ENCODE data around the gene F8. TPM values are rescaled to one million over a fixed set of nuclear protein-coding genes. Genes with fewer than 3 reads are reported as not detected.
"Not testable (repeated sequence)": the region's sequence is repeated elsewhere in the genome, so short reads cannot be mapped to it uniquely, and the experiment has no call there.

Gene F8
- total and polyA plus RNA-seq, 4 donors = 2.7 to 49.9 (median 15.2) TPM

DNA sequence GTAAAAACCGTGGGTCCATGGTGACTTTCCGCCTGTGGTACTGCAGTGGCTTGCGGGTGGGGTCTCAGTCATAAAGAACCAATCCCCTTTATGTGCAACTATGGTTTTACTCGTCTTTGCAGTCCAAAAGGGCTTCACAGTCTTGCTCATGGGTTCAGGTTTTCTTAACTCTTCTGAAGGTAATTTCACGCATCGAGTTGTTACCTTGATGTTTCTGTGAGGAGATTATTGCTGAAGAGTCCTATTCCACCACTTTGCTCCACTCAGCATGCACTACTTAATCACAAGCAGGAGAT, 41.5 kb downstream of the F8 start:
- H3K4me3 ChIP-seq (ENCODE audit: low read length in 2 of 2) = no peak overlapping the region
- WGBS, 2 donors = 24 to 35% methylated on average over 6 of the region's 6 CpGs

DNA sequence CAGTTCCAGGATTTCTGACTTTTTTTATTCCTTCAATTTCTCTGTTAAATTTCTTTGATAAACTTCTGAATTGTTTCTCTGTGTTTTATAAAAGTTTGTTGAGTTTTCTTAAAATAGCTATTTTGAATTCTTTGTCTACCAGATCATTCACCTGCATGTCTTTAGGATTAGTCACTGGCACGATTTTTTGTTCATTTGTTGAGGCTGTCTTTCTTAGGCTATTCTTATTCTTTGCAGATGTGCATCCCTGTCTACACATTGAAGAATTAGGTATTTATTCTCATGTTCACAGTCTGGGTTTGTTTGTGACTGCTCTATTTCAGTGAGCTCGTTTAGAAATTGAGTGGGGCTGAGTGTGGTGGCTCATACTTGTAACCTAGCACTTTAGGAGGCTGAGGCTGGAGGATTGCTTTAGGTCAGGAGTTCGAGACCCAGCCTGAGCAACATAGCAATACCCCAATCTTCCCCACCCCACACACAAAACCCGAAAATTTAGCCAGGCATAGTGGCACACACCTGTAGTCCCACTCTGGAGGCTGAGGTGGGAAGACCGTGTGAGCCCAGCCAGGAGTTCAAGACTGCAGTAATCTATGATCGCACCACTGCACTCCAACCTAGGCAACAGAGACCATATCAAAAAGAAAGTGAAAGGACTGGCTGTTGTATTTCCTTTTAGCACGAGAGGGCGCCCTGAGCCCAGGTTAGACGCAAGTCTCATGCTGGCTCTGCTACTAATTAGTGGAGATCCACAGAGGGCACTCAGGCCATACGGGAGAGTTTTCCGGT, 42.0 kb downstream of the F8 start:
- H3K4me1 ChIP-seq (ENCODE audit: control insufficient read depth in 1 of 2, insufficient read depth in 2 of 2, low read length in 2 of 2) = no peaks in the 10 kb centered on the region
- intact Hi-C loops (cut with DNase I) = loop anchor here in 1 of 2 donors (2.0 to 10.0 kb wide), 3 partner anchors 76 to 164 kb away; no protein-coding TSS in a partner anchor
- peak; percentile 90 for ATAC-seq (ENCODE audit: low FRiP score)
- 13 to 18% methylated on average over 11 of the region's 11 CpGs for WGBS, 2 donors
- no peak overlapping the region for H3K4me3 ChIP-seq (ENCODE audit: low read length in 2 of 2)
- H3K36me3 ChIP-seq (ENCODE audit: control insufficient read depth in 1 of 2, insufficient read depth in 2 of 2, low read length in 1 of 2) = no peaks in the 10 kb centered on the region
- H3K27ac ChIP-seq (ENCODE audit: low read depth in 1 of 2, low read length in 2 of 2) = no peak overlapping the region
- no peaks in the 10 kb centered on the region for H3K9me3 ChIP-seq (ENCODE audit: control insufficient read depth, low read length)
- H3K27me3 ChIP-seq (ENCODE audit: control insufficient read depth in 1 of 2, insufficient read depth in 2 of 2, low read length in 1 of 2) = no peaks in the 10 kb centered on the region
- peak; percentile 79 to 83 for DNase-seq

More for the DNA sequence above, 41.5 kb downstream of the F8 start:
- Histone ChIP-seq H3K4me1 (ENCODE audit: control insufficient read depth in 1 of 2, insufficient read depth in 2 of 2, low read length in 2 of 2) (no peaks in the 10 kb centered on the region), H3K9me3 (ENCODE audit: control insufficient read depth, low read length) (no peaks in the 10 kb centered on the region), H3K27me3 (ENCODE audit: control insufficient read depth in 1 of 2, insufficient read depth in 2 of 2, low read length in 1 of 2) (no peaks in the 10 kb centered on the region), H3K36me3 (ENCODE audit: control insufficient read depth in 1 of 2, insufficient read depth in 2 of 2, low read length in 1 of 2) (no peaks in the 10 kb centered on the region), H3K27ac (ENCODE audit: low read depth in 1 of 2, low read length in 2 of 2) (no peak overlapping the region)
- ATAC-seq (ENCODE audit: low FRiP score) = no peak
- intact Hi-C loops (cut with DNase I) = loop anchor here in 1 of 2 donors (2.0 to 10.0 kb wide), 3 partner anchors 76 to 164 kb away; no protein-coding TSS in a partner anchor
- no peak for DNase-seq

DNA sequence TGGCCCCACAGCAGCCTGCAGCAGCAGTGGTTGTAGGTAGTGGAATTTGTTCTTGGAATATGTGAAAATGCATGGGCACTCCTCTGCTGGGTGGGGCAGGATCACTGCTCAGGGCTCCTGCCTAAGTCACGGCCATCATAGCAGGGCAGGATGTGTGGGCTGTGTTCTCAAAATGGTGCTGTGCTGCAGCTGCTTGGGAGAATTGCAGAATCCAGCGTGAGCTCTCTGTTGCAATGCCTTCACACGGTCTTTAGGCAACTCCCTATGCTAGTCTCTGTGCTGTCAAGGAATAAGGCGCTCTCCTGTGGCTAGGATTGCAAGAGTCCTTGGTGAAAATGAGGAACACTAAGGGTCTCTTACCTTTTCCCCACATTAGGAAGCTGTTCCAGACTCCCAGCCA, 42.9 kb downstream of the F8 start:
- H3K36me3 ChIP-seq (ENCODE audit: control insufficient read depth in 1 of 2, insufficient read depth in 2 of 2, low read length in 1 of 2) = no peaks in the 10 kb centered on the region
- H3K9me3 ChIP-seq (ENCODE audit: control insufficient read depth, low read length) = no peaks in the 10 kb centered on the region
- DNase-seq (no peak), ATAC-seq (ENCODE audit: low FRiP score) (no peak)
- intact Hi-C loops (cut with DNase I) = loop anchor here in 1 of 2 donors (2.0 to 10.0 kb wide), 3 partner anchors 77 to 165 kb away; no protein-coding TSS in a partner anchor
- no peaks in the 10 kb centered on the region for H3K4me1 ChIP-seq (ENCODE audit: control insufficient read depth in 1 of 2, insufficient read depth in 2 of 2, low read length in 2 of 2)
- no peaks in the 10 kb centered on the region for H3K27me3 ChIP-seq (ENCODE audit: control insufficient read depth in 1 of 2, insufficient read depth in 2 of 2, low read length in 1 of 2)
- no peak overlapping the region for H3K4me3 ChIP-seq (ENCODE audit: low read length in 2 of 2)
- no peak overlapping the region for H3K27ac ChIP-seq (ENCODE audit: low read depth in 1 of 2, low read length in 2 of 2)
- 54 to 89% methylated on average over 4 of the region's 4 CpGs for WGBS, 2 donors

DNA sequence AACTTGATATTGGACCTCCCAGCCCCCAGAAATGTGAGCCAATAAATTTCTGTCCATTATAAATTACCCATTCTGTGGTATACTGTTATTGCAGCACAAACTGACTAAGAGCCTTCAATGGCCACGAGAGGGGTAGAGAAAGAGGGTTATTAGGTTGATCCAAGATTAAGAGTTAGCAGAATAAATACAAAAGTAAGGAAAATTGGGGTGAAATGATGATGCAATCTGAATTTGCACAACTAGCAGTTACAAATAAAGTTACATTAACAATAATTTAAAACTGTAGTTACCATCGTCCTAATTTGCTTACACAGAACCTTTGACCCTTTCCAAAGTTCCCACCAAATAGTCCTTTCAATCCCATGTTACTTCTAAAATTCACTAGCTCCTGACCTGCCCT, 54.2 kb downstream of the F8 start:
- intact Hi-C loops (cut with DNase I) = no loop called here
- no peaks in the 10 kb centered on the region for H3K36me3 ChIP-seq (ENCODE audit: control insufficient read depth in 1 of 2, insufficient read depth in 2 of 2, low read length in 1 of 2)
- no peak for ATAC-seq (ENCODE audit: low FRiP score)
- 25 to 67% methylated on average over 2 of the region's 2 CpGs for WGBS, 2 donors
- no peaks in the 10 kb centered on the region for H3K9me3 ChIP-seq (ENCODE audit: control insufficient read depth, low read length)
- H3K4me1 ChIP-seq (ENCODE audit: control insufficient read depth in 1 of 2, insufficient read depth in 2 of 2, low read length in 2 of 2) = no peaks in the 10 kb centered on the region
- DNase-seq = no peak
- H3K27ac ChIP-seq (ENCODE audit: low read depth in 1 of 2, low read length in 2 of 2) = no peak overlapping the region
- no peak overlapping the region for H3K4me3 ChIP-seq (ENCODE audit: low read length in 2 of 2)
- no peaks in the 10 kb centered on the region for H3K27me3 ChIP-seq (ENCODE audit: control insufficient read depth in 1 of 2, insufficient read depth in 2 of 2, low read length in 1 of 2)

DNA sequence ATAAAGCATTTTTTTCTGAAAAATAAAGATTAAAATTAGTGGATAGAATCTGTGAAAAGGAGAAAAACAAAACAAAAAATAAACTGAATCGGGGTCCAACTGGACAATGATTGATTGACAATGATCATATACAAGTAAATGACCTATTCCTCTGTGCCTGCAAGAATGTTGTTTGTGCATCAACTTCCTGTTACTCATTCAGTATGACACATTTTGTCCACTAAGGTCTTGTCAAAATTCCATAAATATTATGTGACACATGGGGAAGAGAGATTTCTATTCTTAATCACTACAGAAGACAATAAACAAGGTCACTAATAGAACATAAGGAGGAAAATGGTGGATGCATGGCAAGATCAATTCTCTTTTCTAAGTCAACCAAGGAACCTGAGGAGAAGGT, 54.9 kb downstream of the F8 start:
- ATAC-seq (ENCODE audit: low FRiP score) = no peak
- no peaks in the 10 kb centered on the region for H3K9me3 ChIP-seq (ENCODE audit: control insufficient read depth, low read length)
- H3K4me1 ChIP-seq (ENCODE audit: control insufficient read depth in 1 of 2, insufficient read depth in 2 of 2, low read length in 2 of 2) = no peaks in the 10 kb centered on the region
- no peak overlapping the region for H3K27ac ChIP-seq (ENCODE audit: low read depth in 1 of 2, low read length in 2 of 2)
- intact Hi-C loops (cut with DNase I) = no loop called here
- H3K4me3 ChIP-seq (ENCODE audit: low read length in 2 of 2) = no peak overlapping the region
- DNase-seq = no peak
- 61 to 62% methylated on average over 1 of the region's 1 CpG for WGBS, 2 donors
- H3K36me3 ChIP-seq (ENCODE audit: control insufficient read depth in 1 of 2, insufficient read depth in 2 of 2, low read length in 1 of 2) = no peaks in the 10 kb centered on the region
- no peaks in the 10 kb centered on the region for H3K27me3 ChIP-seq (ENCODE audit: control insufficient read depth in 1 of 2, insufficient read depth in 2 of 2, low read length in 1 of 2)

DNA sequence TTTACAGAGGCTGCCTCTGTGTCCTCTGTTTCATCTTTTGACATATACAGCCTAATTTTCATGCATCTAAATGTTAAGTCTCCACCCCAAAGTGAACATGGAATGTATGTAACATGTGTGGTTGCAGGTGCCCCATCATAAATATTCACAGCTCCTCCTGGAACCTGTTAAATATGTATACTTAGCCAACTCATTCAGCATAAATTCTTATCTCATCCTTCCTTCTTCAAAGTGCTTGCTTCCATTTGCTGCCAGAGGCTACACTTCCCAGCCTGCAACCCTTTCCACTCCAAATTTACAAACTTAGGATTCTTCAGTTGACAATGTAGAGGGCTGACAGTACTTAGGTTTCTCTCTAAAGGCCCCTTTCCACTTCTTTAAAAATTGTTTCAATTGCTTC, 60.6 kb downstream of the F8 start:
- Histone ChIP-seq H3K27me3 (ENCODE audit: control insufficient read depth in 1 of 2, insufficient read depth in 2 of 2, low read length in 1 of 2) (no peaks in the 10 kb centered on the region), H3K36me3 (ENCODE audit: control insufficient read depth in 1 of 2, insufficient read depth in 2 of 2, low read length in 1 of 2) (no peaks in the 10 kb centered on the region), H3K4me3 (ENCODE audit: low read length in 2 of 2) (no peak overlapping the region), H3K9me3 (ENCODE audit: control insufficient read depth, low read length) (no peaks in the 10 kb centered on the region), H3K4me1 (ENCODE audit: control insufficient read depth in 1 of 2, insufficient read depth in 2 of 2, low read length in 2 of 2) (no peaks in the 10 kb centered on the region), H3K27ac (ENCODE audit: low read depth in 1 of 2, low read length in 2 of 2) (no peak overlapping the region)
- intact Hi-C loops (cut with DNase I) = no loop called here
- no peak for ATAC-seq (ENCODE audit: low FRiP score)
- no peak for DNase-seq

DNA sequence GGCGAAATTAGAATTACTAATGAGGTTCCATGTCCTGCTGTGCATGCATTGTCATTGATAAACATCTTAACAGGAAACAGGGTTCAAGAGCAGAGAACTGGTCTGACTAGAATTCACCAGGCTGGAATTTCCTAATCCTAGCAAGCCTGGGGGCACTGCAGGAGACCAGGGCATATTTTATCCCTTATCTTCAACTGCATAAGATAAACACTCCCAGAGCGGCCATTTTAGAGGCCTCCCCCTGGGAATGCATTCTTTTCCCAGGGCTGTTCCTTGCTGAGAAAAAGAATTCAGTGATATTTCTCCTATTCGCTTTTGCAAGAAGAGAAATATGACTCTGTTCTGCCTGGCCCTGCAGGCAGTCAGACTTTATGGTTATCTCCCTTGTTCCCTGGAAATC, 66.7 kb downstream of the F8 start:
- 47 to 57% methylated on average over 3 of the region's 3 CpGs for WGBS, 2 donors
- H3K4me1 ChIP-seq (ENCODE audit: control insufficient read depth in 1 of 2, insufficient read depth in 2 of 2, low read length in 2 of 2); H3K36me3 ChIP-seq (ENCODE audit: control insufficient read depth in 1 of 2, insufficient read depth in 2 of 2, low read length in 1 of 2); H3K9me3 ChIP-seq (ENCODE audit: control insufficient read depth, low read length); H3K4me3 ChIP-seq (ENCODE audit: low read length in 2 of 2); H3K27ac ChIP-seq (ENCODE audit: low read depth in 1 of 2, low read length in 2 of 2); intact Hi-C loops (cut with DNase I); H3K27me3 ChIP-seq (ENCODE audit: control insufficient read depth in 1 of 2, insufficient read depth in 2 of 2, low read length in 1 of 2); DNase-seq; ATAC-seq (ENCODE audit: low FRiP score): not testable (repeated sequence)

DNA sequence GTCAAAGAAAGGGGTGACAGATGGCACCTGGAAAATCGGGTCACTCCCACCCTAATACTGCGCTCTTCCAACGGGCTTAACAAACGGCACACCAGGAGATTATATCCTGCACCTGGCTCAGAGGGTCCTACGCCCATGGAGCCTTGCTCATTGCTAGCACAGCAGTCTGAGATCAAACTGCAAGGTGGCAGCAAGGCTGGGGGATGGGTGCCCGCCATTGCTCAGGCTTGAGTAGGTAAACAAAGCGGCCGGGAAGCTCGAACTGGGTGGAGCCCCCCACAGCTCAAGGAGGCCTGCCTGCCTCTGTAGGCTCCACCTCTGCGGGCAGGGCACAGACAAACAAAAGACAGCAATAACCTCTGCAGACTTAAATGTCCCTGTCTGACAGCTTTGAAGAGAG, 83.3 kb downstream of the F8 start:
- ATAC-seq (ENCODE audit: low FRiP score); intact Hi-C loops (cut with DNase I); H3K9me3 ChIP-seq (ENCODE audit: control insufficient read depth, low read length); H3K4me3 ChIP-seq (ENCODE audit: low read length in 2 of 2); H3K27ac ChIP-seq (ENCODE audit: low read depth in 1 of 2, low read length in 2 of 2); H3K4me1 ChIP-seq (ENCODE audit: control insufficient read depth in 1 of 2, insufficient read depth in 2 of 2, low read length in 2 of 2); DNase-seq; H3K27me3 ChIP-seq (ENCODE audit: control insufficient read depth in 1 of 2, insufficient read depth in 2 of 2, low read length in 1 of 2); H3K36me3 ChIP-seq (ENCODE audit: control insufficient read depth in 1 of 2, insufficient read depth in 2 of 2, low read length in 1 of 2): not testable (repeated sequence)
- WGBS, 2 donors = 70 to 82% methylated on average over 9 to 10 of the region's 10 CpGs

DNA sequence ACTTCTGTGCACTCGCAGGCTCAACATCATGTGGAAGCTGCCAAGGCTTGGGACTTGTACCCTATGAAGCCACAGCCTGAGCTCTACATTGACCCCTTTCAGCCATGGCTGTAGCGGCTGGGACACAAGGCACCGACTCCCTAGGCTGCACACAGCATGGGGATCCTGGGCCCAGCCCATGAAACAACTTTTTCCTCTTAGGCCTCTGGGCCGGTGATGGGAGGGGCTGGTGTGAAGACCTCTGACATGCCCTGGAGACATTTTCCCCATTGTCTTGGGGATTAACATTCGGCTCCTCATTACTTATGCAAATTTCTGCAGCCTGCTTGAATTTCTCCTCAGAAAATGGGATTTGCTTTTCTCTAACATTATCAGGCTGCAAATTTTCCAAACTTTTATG, 97.8 kb downstream of the F8 start:
- DNase-seq; H3K4me3 ChIP-seq (ENCODE audit: low read length in 2 of 2); H3K9me3 ChIP-seq (ENCODE audit: control insufficient read depth, low read length); ATAC-seq (ENCODE audit: low FRiP score); intact Hi-C loops (cut with DNase I); H3K27ac ChIP-seq (ENCODE audit: low read depth in 1 of 2, low read length in 2 of 2); H3K4me1 ChIP-seq (ENCODE audit: control insufficient read depth in 1 of 2, insufficient read depth in 2 of 2, low read length in 2 of 2); H3K27me3 ChIP-seq (ENCODE audit: control insufficient read depth in 1 of 2, insufficient read depth in 2 of 2, low read length in 1 of 2); H3K36me3 ChIP-seq (ENCODE audit: control insufficient read depth in 1 of 2, insufficient read depth in 2 of 2, low read length in 1 of 2): not testable (repeated sequence)
- 86 to 94% methylated on average over 5 of the region's 5 CpGs for WGBS, 2 donors
